Measurements from ENCODE around the gene MCL1. TPM values are rescaled to one million over a fixed set of nuclear protein-coding genes. Genes with fewer than 3 reads are reported as not detected.

MCL1 gene
- total and polyA plus RNA-seq, 2 of the 13 experiments (the other 11 are each of a cell fraction or from before 2014, with no cell fraction given): 69.5 to 125 TPM

DNA sequence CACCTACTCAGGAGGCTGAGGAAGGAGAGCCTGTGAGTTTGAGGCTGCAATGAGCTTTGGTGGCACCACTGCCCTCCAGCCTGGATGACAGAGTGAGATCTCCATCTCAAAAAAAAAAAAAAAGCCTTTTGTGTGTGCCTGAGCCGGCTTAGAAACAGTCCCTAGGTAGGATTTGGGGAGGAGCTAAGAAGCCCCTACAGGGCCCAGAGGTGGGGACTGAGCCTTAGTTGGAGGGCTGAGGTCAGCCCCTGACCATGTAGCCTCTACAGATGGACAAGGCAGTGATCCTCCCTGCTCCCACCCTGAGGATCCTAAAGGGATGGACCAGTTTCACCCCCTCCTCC lies 27.7 kb downstream of the MCL1 start:
- FAIRE-seq: no peak
- no peak for DNase-seq (ENCODE audit: low spot score)
- H3K4me2 ChIP-seq (ENCODE audit: low read depth, low read length): peak overlapping the region; percentile 81
- in situ Hi-C loops (cut with HindIII; ENCODE audit: extremely low pct_ligation_motif_present, low pct_unique_long_range_greater_than_20kb) (loop anchor here (5.0 kb wide), 1 partner anchor 84 kb away; no protein-coding TSS in a partner anchor), intact Hi-C loops (cut with micrococcal nuclease; ENCODE audit: unreplicated experiment) (loop anchor here (1.0 to 10.0 kb wide), 2 partner anchors 19 to 297 kb away; partner anchors contain the start of gene CA14)
- peaks cover 58% of the 10 kb centered on the region for H3K4me1 ChIP-seq (ENCODE audit: insufficient read depth, low read length)
- TF ChIP-seq SALL2 (CRISPR knock-in tag; IDR thresholded peaks at IDR 0.05) (no peak), NFKBIZ (CRISPR knock-in tag; IDR thresholded peaks at IDR 0.05) (no peak), ZNF816 (CRISPR knock-in tag; IDR thresholded peaks at IDR 0.05; ENCODE audit: borderline replicate concordance) (0 out of 2 replicates have a peak, but pooled peaks have one; percentile 11), JUND (CRISPR knock-in tag; IDR thresholded peaks at IDR 0.05) (no peak), RXRB (CRISPR knock-in tag; IDR thresholded peaks at IDR 0.05; ENCODE audit: borderline replicate concordance) (no peak), NBN (conservative IDR thresholded peaks at IDR 0.05) (no peak)
- TF ChIP-seq, protein P1, sequence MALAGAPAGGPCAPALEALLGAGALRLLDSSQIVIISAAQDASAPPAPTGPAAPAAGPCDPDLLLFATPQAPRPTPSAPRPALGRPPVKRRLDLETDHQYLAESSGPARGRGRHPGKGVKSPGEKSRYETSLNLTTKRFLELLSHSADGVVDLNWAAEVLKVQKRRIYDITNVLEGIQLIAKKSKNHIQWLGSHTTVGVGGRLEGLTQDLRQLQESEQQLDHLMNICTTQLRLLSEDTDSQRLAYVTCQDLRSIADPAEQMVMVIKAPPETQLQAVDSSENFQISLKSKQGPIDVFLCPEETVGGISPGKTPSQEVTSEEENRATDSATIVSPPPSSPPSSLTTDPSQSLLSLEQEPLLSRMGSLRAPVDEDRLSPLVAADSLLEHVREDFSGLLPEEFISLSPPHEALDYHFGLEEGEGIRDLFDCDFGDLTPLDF (CRISPR knock-in tag; IDR thresholded peaks at IDR 0.05): no peak
- H3K27ac ChIP-seq (ENCODE audit: extremely low read length, insufficient read depth, low read length): peak overlapping the region; percentile 76
- CTCF ChIA-PET (ENCODE audit: low intra/inter-chr PET ratio, low total read pairs): interaction anchor here (1.0 kb wide), 1 partner anchor 88 kb away, joined by 3 read pairs; no protein-coding TSS in a partner anchor
- H3K9me3 ChIP-seq (ENCODE audit: low read length): no peaks in the 10 kb centered on the region
- BruUV-seq (replicated peaks): no TSS peak
- POLR2A ChIA-PET: interaction anchor here (1.0 to 6.9 kb wide), 7 partner anchors 10 to 188 kb away, joined by 3 to 88 read pairs (median 7); partner anchors contain the start of genes ENSA, FALEC, MCL1 and RPRD2
- H3K9ac ChIP-seq (ENCODE audit: insufficient read depth, low read depth, low read length): peak overlapping the region; percentile 53; the same call in 1 of the 2 replicates
- ATAC-seq: no peak
- no peaks in the 10 kb centered on the region; a peak in 1 of 5 replicates for H3K27me3 ChIP-seq (ENCODE audit: control insufficient read depth in 1 of 2, insufficient read depth in 2 of 2, low read length in 2 of 2)
- H2AFZ ChIP-seq (ENCODE audit: low read length): no peak overlapping the region
- H3K36me3 ChIP-seq (replicated peaks in 1 of 2; ENCODE audit: control insufficient read depth in 1 of 2, insufficient read depth in 2 of 2, low read length in 2 of 2): peaks cover 0 to 4% of the 10 kb centered on the region in 2 experiments; a peak in 1 of 5 replicates
- H3K4me3 ChIP-seq (replicated peaks in 1 of 3; ENCODE audit: insufficient read depth in 1 of 3, low read depth in 2 of 3, low read length in 3 of 3): peak overlapping the region in 2 of 3 experiments; percentile 10 to 66; a peak in 3 of 6 replicates
- no peaks in the 10 kb centered on the region for H3K79me2 ChIP-seq (ENCODE audit: insufficient read depth, low read length)
- WGBS (ENCODE audit: low lambda C conversion rate): 0% methylated on average over 1 of the region's 1 CpG
- H4K20me1 ChIP-seq (ENCODE audit: insufficient read depth, low read length): no peaks in the 10 kb centered on the region
